Measurements from ENCODE around the gene ELFN1.

ELFN1 gene

DNA sequence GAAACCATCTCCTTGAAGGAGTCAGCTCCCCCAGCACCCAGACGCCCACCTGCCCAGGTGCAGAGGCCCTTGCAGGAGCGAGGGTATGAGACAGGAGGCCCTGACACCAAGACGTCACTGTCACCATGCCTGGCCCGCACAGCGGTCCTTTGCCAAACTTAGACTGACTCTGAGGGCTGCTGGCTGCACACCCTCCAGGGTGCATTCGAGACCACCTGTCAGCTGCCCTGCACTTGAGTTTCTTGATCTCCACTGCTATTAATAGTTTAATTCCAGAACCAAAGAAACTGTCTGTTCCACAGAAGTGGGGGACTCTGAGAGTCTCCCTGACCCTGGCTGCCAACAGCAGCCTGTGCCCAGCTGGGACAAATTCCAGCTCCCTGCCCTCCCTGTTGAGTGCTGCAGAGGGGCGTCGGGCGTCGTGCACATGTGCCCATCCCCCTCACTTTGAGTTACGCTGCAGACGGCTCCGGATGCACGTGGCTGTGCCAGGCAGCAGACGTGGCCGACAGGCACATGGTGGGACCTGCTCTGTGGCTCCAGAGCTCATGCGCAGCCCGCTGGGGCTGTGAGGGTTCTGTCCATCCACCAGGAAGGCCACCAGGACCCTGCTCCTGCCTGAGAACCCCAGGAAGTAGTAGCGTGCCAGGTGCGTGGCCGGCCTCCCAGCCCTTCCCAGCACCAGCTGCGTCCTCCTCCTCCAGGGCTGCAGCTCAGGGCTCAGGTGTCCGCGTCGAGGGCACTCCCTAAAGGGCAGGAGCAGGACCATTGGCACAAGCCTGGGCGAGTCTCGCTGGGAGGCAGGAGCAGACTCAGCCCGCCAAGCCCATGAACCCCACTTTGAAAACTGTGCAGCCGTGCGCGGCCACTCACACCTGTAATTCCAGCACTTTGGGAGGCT lies 24.8 kb downstream of the ELFN1 start:
- no peak for DNase-seq (ENCODE audit: low read depth)

DNA sequence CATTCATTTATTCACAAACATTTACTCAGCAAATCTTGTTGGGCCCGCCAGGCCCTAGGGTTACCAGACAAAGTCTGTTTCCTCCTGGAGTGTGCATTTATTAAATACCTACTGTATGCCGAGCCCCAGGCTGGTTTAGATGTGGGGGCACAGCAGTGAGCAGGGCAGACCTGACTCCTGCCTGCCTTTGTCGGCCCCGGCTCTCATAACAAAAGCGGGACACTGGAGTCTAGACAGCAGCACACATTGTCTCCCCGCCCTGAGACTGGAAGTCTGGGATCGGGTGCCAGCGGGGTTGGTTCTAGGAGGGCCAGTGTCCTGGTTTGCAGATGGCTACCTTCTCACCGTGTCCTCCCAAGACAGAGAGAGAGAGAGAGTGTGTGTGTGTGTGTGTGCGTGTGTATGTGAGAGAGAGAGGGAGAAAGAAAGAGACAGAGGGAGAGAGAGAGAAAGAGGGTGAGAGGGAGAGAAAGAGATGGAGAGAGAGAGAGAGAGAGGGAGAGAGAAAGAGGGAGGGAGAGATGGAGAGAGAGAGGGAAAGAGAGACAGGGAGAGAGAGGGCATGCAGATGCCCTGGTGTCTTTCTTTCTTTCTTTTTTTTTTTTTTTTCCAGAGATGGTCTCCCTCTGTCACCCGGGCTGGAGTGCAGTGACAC lies 25.9 kb downstream of the ELFN1 start:
- DNase-seq (ENCODE audit: low read depth), result no peak

DNA sequence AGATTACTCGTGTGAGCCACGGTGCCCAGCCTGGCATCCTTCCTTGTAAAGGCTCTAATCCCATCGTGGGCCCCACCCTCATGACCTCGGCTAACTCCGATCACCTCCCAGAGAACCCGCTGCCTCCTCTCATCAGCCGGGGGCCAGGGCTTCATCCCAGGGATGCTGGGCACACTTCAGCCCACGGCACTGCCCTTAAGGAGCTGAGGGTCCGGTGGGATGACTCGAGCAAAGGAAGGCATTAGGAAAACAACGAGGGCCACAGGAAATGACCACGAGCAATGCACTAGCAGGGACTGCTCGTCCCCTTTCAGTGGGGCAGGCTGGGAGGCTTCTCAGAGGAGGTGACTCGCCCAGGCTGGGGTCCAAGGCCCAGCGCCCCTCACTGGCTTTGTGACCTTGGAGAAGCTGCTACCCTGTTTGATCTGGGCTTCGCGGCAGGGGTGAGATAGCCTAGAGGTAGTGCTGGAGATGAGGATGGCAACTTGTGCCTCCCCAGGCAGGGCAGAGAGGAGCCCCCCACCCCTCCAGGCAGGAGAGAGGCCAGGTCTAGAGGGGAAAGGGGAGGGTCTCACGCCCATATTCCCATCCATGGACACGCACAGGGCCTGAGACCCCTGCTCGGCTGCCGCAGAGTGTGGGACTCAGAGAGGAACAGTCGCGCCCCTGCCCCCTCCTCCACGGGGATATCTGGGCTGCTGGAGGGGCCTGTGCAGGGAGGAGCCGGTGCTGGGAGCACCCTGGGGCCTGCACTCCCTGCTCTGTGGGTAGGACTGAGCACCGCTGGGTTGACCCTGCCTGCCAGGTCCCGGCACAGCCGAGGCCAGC lies 26.8 kb downstream of the ELFN1 start:
- DNase-seq (ENCODE audit: low read depth), result no peak

DNA sequence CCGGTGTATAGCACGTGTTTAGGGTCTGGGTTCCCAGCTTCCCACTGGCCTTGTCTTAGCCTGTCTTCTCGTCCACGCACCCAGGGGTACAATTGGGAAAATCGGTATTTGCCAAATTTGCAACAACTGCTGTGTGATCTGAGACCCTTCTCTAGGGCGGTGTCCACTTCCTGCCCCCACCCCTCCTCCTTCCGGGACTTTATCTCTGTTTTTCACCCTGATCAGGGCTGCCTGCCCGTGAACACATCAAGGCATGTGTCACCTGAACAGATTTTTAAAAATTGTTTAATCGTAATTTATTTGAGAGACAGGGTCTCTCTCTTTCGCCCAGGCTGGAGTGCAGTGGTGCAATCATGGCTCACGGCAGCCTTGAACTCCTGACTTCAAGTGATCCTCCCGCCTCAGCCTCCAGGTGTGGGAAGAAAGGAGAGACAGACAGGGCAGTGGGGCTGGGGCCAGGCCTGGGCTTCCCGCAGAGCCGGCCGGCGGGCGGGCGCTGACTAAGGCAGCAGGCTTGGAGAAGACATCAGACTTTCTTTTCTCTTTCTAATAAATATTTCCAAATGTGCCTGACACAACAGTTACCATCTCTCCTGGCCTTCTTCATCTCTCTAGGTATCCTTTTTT lies 27.5 kb downstream of the ELFN1 start:
- DNase-seq (ENCODE audit: low read depth), result no peak

DNA sequence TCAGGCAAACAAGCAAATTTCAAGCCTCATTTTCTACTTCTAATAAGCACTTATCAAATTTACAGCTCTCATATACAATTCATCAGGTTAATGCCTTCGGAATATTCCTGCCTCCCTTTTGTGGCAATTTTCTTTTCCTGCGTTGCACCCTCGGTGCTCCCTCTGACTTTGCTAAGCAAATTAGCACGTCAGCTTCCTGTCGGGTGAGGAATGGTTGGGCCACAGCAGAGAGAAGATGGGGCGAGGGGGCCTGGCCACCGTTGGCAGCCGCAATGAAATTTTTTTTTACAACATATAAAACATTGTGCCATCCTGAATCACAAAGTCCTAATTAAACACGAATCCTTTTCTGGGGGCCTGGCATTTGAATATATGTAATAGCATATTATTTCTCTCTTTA lies 28.1 kb downstream of the ELFN1 start:
- DNase-seq (ENCODE audit: low read depth), result no peak

DNA sequence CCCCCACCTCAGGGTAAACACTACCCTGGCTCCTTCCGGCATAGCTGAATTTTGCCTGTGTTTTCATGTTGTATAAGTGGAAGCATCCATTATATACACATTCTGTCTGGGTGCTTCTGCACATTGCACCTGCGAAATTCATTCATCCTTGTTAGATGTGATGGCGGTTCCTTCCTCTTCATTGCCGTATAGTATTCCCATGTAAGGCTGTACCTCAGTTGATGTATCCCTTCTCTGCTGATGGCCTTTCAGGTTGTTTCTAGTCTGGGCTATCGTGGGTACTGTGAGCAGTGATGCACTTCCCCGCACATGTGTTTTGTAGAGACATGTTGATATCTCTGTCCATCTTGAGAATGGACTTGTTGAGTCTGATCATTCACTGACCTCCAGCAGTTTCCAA lies 28.9 kb downstream of the ELFN1 start:
- DNase-seq (ENCODE audit: low read depth), result no peak

DNA sequence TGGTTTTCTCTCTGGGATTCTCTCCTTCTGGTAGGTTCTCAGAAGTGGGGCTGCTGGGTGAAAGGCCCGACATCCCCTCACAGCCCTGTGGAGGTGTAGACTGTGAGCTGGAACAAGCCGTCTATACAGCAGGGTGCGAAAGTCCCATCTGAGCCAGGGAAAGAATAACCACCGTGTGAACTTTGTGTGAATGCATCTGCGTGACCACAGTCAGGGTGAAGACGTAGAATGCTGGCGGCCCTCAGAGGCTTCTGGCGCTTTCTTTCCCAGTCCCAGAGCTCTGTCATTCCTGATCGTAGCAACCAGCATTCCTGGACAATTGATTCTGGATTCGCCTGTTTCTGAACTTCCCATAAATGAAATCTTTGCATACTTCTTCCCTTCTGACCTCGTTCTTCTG lies 30.0 kb downstream of the ELFN1 start:
- no peak for DNase-seq (ENCODE audit: low read depth)

DNA sequence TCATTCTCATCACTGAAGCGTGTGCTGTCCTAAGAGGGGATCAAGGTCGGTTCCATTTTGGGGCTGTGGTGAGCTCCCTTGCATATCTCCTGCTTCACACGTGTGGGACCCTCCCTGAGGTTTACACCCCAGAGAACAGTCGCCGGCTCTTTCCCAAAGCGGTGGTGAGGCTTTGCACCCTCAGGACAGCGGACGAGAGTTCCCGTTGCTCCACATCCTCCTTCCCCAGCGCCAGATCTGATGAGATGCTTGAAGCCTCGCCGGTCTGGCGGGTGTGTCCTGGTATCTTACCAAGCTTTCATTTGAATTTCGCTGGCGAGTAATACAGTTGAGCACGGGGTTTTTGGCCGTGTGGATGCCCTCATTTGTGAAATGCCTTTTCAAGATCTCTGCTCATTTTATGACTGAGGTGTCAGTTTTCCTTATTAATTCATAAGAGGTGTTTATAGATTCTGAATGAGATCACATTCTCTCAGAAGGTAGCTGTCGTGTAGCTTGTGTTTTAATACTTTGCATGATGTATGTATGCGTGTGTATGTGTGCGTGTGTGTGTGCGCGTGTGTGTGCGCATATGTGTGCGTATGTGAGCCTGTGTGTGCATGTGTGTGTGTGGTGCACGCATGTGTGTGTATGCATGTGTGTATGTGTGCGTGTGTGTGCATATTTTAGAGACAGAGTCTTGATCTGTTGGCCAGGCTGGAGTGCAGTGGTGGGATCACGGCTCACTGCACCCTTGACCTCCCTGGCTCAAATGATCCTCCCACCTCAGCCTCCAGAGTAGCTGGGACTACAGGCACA lies 30.7 kb downstream of the ELFN1 start:
- DNase-seq (ENCODE audit: low read depth), result no peak

DNA sequence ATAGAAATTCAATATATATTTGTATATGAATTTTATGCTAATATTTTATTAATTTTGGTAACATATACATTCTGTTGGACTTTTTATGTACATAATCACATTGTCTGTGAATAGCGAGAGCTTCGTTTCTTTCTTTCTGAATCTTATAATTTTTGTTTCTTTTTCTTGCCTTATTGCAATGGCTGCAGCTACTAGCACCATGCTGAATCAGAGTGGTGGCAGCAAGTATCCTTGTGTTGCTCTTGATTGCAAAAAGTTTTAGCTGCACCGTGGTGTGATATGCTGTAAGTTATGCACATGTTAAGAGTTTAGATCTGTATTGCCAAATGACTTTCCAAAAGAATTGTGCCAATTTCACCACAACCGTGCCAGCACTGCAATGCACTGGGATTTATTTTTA lies 32.6 kb downstream of the ELFN1 start:
- DNase-seq (ENCODE audit: low read depth), result no peak

DNA sequence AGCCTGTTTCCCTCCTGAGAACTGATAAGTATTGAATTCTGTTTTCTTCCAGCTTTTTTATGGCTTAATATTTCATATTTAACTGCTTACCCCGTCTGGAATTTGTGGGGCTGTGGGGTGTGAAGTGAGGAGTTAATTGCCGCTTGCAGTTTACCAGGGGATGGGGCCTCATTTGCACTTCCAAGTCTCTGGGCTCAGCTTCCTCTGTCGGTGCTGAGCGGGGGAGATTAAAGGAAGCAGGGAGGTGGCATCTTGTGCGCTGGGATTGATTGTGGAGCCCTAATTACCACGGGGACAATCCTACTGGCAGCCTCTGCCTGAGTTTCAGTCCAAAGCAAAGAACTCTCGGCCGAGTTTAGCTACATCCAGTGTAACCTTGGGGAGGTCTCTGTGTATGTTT lies 33.4 kb downstream of the ELFN1 start:
- DNase-seq (ENCODE audit: low read depth), result no peak

DNA sequence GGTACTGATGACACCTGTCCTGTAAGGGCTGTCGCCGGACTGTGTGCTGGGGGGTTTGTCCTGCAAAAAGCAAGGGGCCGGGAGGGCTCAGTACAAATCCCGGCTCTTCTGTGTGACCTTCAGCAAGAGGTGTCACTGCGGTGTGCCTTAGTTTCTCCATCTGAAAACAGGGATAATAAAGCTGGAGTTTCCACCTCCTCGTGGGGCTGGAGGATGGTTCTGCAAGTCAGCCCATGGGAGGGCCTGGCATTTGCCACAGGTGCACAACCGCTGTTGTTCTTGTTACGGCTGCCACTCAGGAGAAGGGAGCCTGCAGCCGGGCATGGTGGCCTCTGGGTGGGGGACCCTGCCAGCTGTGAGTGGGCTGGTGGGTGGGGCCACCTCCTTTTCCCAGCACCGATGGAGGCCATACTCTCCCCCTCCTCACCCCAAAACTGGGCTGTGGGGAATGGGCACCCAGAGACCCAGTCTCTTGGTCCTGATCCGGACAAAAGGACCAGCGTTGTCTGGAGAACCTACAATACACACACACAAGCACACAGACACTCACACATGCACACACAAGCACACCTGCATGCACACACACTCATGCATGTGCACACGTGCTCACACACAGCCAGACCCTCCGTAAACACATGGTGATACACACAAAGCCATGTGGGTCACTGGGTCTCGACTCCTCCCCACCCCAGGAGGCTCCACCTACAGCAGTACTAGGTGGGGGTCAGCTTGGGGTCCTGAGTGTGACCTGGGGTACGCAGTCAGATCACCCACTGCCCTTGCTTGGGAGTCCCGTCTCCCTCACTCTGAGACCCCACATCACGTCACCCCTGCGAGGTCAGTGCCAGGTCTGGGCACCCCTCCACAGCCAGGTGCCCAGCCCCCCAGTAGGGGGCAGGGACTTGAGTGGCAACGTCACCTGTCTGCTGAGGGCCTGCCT lies 34.1 kb downstream of the ELFN1 start:
- DNase-seq (ENCODE audit: low read depth), result no peak

DNA sequence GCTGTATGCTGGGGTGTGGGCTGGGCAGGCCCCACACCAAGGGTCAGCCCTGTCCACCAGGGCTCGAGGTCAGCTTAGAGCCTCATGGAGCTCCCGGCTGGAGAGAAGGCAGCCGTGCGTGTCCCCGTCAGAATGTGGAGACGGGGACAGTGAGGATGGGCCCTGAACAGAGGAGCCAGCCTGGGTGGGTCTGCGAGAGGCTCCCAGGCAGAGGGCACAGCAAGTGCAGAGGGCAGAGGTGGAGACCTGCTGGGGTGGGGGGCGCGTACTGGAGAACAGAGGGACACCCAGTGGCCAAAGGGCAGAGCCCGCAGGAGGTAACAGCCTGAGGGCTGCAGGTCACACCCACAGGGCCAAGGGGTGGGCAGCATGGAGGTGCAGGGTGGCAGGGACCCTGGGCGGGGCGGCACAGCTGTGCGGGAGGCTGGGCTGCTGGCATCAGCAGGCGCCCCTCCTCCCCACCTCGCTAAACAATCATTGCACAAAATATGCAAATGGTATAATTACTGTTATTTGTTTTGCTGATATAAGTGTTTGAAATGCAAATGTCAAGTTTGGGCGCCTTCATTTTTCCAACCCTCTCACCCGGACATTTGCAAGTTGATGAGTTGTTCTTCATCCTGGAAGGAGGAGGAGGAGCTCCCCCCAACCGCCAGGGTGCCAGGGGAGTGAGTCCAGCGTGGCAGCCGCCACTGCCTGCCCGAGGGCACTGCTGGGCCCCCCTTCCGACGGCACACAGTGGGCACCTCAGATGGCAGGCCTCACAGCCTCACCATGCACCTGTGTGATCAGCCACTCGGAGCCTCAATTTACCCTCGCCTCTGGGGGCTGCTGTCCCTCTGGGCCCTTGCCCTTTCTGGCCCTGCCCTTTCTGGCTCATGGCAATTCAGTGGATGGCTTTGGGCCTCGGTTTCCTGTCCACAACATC lies 35.0 kb downstream of the ELFN1 start:
- DNase-seq (ENCODE audit: low read depth), result no peak

DNA sequence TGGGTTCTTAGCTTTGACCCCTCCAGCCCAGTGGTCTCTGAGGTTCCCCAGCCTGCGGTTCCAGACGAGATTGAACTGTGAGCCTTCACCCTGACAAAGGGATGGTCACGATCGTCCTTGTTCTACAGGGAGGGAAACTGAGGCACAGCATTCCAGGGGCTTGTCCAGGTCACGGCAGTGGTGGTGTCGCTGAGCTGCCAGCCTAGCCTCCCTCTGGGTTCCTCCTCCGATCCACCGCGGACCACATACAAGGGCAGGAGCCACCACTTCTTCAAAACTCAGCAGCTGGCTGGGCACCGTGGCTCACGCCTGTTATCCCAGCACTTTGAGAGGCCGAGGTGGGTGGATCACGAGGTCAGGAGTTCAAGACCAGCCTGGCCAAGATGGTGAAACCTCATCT lies 35.8 kb downstream of the ELFN1 start:
- DNase-seq (ENCODE audit: low read depth), result no peak

DNA sequence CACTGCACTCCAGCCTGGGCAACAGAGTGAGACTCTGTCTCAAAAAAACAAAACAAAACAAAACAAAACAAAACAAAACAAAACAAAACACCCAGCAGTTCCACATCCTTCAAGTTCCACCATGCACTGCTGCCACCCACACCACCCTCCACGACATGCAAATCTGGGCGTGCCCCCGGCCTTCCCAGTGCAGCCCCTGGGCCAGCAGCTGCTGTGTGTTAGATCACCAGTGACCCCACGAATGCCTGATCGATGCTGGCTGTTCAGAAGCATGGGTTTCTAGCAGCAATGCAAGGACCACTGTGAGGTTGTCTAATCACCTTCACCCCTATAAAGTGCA lies 36.3 kb downstream of the ELFN1 start:
- no peak for DNase-seq (ENCODE audit: low read depth)

DNA sequence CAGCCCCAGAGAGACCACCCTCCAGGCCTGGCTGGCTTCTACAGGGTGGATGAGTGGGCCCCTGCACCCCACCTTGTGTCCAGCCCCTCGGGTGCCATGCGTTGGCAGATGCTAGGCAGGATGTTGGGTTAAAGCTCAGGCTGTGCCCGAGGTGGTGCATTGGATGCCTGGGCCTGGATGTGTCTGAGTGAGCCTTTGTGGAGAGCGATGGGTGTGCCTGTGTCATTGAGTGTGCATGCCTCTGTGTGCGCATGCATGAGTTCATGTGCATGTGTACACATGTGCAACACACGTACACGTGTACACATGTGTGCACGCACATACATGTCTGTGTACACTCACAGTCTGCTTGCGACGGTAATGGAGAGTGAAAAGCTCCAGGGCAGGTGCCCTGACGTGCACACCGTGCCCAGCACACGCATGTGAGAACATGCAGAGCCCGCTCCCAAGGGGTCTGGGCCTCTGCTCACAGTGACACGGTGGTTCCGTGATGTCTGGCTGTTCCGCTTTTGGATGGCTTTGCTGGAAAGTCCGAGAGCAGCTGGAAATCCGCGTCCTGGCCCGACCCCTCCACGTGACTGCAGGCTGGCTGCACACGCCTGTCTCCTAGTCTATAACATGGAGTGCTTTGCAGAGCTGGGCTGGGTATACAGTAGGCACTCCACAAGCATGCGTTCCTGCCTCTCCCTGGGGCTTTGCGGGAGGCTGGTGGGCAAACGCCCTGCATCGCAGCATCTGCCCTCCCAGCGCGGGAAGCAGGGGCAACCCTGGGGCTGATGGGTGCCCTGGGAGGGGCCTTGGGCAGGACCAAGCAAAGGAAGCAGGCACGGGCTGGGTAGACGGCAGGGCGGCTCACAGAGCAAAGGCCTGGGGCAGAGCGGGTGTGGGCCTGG lies 36.9 kb downstream of the ELFN1 start:
- no peak for DNase-seq (ENCODE audit: low read depth)

DNA sequence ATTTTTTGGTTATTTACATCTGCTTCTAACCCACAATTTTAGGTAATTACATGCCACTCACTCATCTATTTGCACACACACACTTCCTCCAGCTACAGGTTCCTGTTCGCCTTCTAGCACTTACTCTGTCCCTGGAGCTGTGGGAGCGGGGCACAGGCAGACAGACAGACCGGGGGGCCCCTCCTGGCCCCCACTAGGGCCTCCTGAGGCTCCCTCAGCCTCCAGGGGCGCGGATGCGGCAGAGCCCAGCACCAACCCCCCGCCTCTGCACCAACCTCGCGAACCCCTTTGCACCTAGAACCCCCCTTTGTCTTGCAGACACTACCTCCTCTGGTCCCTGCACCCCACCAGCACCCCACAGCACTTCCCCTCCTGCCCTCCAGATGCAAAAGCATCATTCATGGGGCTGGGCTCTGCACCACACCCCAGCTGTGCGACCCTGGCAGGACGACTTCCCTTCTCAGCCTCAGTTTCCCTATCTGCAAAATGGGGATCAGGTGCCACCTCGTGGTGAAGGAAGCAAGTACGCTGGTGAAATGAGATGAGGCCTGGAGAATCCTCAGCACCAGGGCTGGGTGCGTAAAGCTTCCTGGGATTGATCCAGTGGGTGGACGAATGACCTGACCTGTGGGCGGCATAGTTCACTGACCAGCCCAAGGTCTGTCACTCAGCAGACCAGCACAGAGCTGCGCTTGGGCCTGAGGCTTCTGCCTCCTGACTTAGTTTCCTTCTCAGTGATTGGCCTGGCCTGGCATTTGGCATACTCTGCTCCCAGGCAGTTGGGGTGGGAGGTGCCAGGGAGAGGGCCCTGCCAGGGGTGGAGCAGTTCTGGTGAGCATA lies 37.9 kb downstream of the ELFN1 start:
- DNase-seq (ENCODE audit: low read depth), result no peak

DNA sequence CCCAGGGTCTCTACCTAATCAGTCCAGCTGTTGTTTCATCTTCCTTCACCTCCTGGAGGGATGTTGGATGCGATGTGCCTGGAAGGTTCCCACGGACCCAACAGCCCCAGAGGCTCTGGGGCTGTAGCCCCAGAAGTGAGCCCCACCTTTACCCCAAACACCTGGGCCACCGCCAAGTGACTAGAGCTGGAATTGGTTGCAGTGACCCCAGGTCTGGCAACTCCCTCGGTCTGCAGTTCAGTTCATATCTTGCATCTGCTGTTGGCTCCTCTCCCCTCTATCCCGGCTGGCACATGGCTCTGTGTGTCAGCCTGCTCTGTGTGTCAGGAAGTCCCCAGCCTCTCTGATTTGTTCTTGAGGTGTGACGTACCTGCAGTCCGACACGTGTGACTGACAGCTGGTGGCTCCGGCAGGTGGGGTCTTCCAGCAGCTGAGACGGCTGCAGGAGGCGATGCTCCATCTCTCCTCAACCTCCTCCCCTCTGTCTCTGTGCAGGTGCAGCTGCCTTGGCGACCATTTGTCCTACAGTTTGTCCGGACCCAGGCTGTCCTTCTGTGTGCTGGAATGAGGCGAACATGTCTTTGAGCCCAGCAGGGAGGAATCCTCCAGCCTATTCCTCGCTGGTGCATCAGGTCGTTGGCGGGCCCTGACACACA lies 38.6 kb downstream of the ELFN1 start:
- no peak for DNase-seq (ENCODE audit: low read depth)
